ENCODE data around the gene TMIGD2.

DNA sequence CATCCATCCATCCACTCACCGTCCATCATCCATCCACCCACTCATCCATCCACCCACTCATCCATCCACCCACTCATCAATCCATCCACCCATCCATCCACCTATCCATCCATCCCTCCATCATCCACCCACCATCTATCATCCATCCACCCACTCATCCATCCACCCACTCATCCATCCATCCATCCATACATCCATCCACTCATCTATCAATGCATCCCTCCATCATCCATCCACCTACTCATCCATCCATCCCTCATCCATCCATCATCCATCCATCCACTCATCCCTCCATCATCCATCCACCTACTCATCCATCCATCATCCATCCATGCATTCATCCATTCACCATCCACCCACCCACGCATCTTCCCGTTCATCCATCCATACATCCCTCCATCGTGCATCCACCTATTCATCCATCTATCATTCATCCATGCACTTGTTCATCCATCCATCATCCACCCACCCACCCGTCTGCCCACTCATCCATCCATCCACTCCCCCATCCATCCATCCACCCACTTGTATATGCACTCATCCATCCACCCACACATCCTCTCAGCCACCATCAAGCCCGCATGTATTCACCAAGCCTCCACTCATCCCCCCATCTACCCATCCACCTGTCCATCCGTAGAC is 32.9 kb upstream of the TMIGD2 start:
- TF ChIP-seq, protein P1, sequence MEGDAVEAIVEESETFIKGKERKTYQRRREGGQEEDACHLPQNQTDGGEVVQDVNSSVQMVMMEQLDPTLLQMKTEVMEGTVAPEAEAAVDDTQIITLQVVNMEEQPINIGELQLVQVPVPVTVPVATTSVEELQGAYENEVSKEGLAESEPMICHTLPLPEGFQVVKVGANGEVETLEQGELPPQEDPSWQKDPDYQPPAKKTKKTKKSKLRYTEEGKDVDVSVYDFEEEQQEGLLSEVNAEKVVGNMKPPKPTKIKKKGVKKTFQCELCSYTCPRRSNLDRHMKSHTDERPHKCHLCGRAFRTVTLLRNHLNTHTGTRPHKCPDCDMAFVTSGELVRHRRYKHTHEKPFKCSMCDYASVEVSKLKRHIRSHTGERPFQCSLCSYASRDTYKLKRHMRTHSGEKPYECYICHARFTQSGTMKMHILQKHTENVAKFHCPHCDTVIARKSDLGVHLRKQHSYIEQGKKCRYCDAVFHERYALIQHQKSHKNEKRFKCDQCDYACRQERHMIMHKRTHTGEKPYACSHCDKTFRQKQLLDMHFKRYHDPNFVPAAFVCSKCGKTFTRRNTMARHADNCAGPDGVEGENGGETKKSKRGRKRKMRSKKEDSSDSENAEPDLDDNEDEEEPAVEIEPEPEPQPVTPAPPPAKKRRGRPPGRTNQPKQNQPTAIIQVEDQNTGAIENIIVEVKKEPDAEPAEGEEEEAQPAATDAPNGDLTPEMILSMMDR (IDR thresholded peaks at IDR 0.05; ENCODE audit: low read depth, low read length, poor library complexity, severe bottlenecking): no peak
- TF ChIP-seq EZH2phosphoT487 (IDR thresholded peaks at IDR 0.05; ENCODE audit: borderline replicate concordance, low read length): no peak
